Mesodermal cell (in vitro differentiated cells): Measurements from ENCODE around the gene ARID1B.

Experiments
- H3K27ac ChIP-seq: 2 replicates; pipeline ENCODE4 v1.7.0; 2013; ENCODE audit warnings: mild to moderate bottlenecking, low read depth, low read length, moderate library complexity; ENCODE audit not compliant: severe bottlenecking
- H3K36me3 ChIP-seq: 2 replicates; pipeline ENCODE4 v1.7.1; 2013; ENCODE audit warnings: mild to moderate bottlenecking, low read length, moderate library complexity; ENCODE audit not compliant: control insufficient read depth, insufficient read depth
- H3K4me1 ChIP-seq: one replicate; pipeline ENCODE4 v1.7.1; 2013; ENCODE audit warnings: mild to moderate bottlenecking, low read length; ENCODE audit not compliant: insufficient read depth, control insufficient read depth, poor library complexity, severe bottlenecking
- H3K4me3 ChIP-seq: 2 replicates; pipeline ENCODE4 v1.7.0; 2013; ENCODE audit warnings: low read length, control low read depth, mild to moderate bottlenecking; ENCODE audit not compliant: insufficient read depth, poor library complexity, severe bottlenecking; ENCODE audit errors: extremely low read depth
- H3K9me3 ChIP-seq: 2 replicates; pipeline ENCODE4 v1.7.1; 2013; ENCODE audit warnings: mild to moderate bottlenecking, low read length, moderate library complexity; ENCODE audit not compliant: control insufficient read depth
- WGBS, 2 experiments: methylation state at CpG; one replicate each; pipeline ENCODE4 v1.1.5; 2013; ENCODE audit warnings: missing lambda C conversion rate in 2 of 2; ENCODE audit not compliant: insufficient coverage in 2 of 2; 5-methylcytosine and 5-hydroxymethylcytosine counted together

The ARID1B gene

GRCh38 chr6:157110607-157111006 lies 333.4 kb downstream of the ARID1B start:
- peaks cover 31% of the 10 kb centered on the region for H3K36me3 ChIP-seq
- WGBS, 2 experiments = 90 to 92% methylated on average over 2 of the region's 5 CpGs
- no peak overlapping the region for H3K27ac ChIP-seq
- H3K9me3 ChIP-seq = no peaks in the 10 kb centered on the region
- H3K4me3 ChIP-seq = no peak overlapping the region
- H3K4me1 ChIP-seq = peaks cover 20% of the 10 kb centered on the region

GRCh38 chr6:157113389-157113788 lies 336.2 kb downstream of the ARID1B start:
- Histone ChIP-seq H3K36me3 (peaks cover 35% of the 10 kb centered on the region), H3K4me3 (no peak overlapping the region), H3K4me1 (peaks cover 5% of the 10 kb centered on the region), H3K9me3 (no peaks in the 10 kb centered on the region), H3K27ac (no peak overlapping the region)
- WGBS, 2 experiments = 96 to 100% methylated on average over 1 to 3 of the region's 4 CpGs

GRCh38 chr6:157116426-157116825 lies 339.2 kb downstream of the ARID1B start:
- Histone ChIP-seq H3K36me3 (peaks cover 42% of the 10 kb centered on the region), H3K4me3 (no peak overlapping the region), H3K9me3 (no peaks in the 10 kb centered on the region), H3K27ac (no peak overlapping the region), H3K4me1 (no peaks in the 10 kb centered on the region)
- WGBS, 2 experiments = 83 to 89% methylated on average over 3 of the region's 3 CpGs

GRCh38 chr6:157117431-157118095 lies 340.4 kb downstream of the ARID1B start:
- H3K36me3 ChIP-seq = peaks cover 33% of the 10 kb centered on the region
- no peaks in the 10 kb centered on the region for H3K4me1 ChIP-seq
- 85 to 87% methylated on average over 3 to 5 of the region's 6 CpGs for WGBS, 2 experiments
- H3K9me3 ChIP-seq = no peaks in the 10 kb centered on the region
- H3K27ac ChIP-seq = no peak overlapping the region
- no peak overlapping the region for H3K4me3 ChIP-seq

GRCh38 chr6:157119502-157120027 lies 342.4 kb downstream of the ARID1B start:
- no peak overlapping the region for H3K27ac ChIP-seq
- WGBS, 2 experiments = 83 to 100% methylated on average over 2 to 3 of the region's 3 CpGs
- no peaks in the 10 kb centered on the region for H3K9me3 ChIP-seq

GRCh38 chr6:157120534-157121232 lies 343.5 kb downstream of the ARID1B start:
- peaks cover 28% of the 10 kb centered on the region for H3K36me3 ChIP-seq
- H3K4me3 ChIP-seq = no peak overlapping the region
- H3K4me1 ChIP-seq = no peaks in the 10 kb centered on the region
- whole genome bisulfite sequencing, 2 experiments = 91 to 96% methylated on average over 5 to 9 of the region's 10 CpGs
- no peaks in the 10 kb centered on the region for H3K9me3 ChIP-seq
- H3K27ac ChIP-seq = no peak overlapping the region

More at GRCh38 chr6:157119502-157120027, 342.4 kb downstream of the ARID1B start:
- Histone ChIP-seq H3K36me3 (peaks cover 25% of the 10 kb centered on the region), H3K4me1 (no peaks in the 10 kb centered on the region), H3K4me3 (no peak overlapping the region)

GRCh38 chr6:157121897-157122296 lies 344.7 kb downstream of the ARID1B start:
- Histone ChIP-seq H3K27ac (no peak overlapping the region), H3K4me3 (no peak overlapping the region), H3K4me1 (no peaks in the 10 kb centered on the region), H3K9me3 (no peaks in the 10 kb centered on the region), H3K36me3 (peaks cover 28% of the 10 kb centered on the region)
- WGBS, 2 experiments = 92 to 100% methylated on average over 2 to 3 of the region's 6 CpGs

GRCh38 chr6:157123234-157123633 lies 346.1 kb downstream of the ARID1B start:
- H3K4me1 ChIP-seq = no peaks in the 10 kb centered on the region
- H3K36me3 ChIP-seq = peaks cover 25% of the 10 kb centered on the region
- H3K4me3 ChIP-seq = no peak overlapping the region
- no peaks in the 10 kb centered on the region for H3K9me3 ChIP-seq
- WGBS, 2 experiments = 92 to 96% methylated on average over 2 to 4 of the region's 6 CpGs
- no peak overlapping the region for H3K27ac ChIP-seq

GRCh38 chr6:157124485-157125254 lies 347.5 kb downstream of the ARID1B start:
- H3K9me3 ChIP-seq = no peaks in the 10 kb centered on the region
- H3K27ac ChIP-seq = no peak overlapping the region
- H3K4me3 ChIP-seq = no peak overlapping the region
- H3K36me3 ChIP-seq = peaks cover 18% of the 10 kb centered on the region
- peaks cover 6% of the 10 kb centered on the region for H3K4me1 ChIP-seq
- 92 to 100% methylated on average over 5 of the region's 5 CpGs for WGBS, 2 experiments

GRCh38 chr6:157125531-157125930 lies 348.4 kb downstream of the ARID1B start:
- no peak overlapping the region for H3K27ac ChIP-seq
- H3K9me3 ChIP-seq = no peaks in the 10 kb centered on the region
- WGBS, 2 experiments = 97 to 98% methylated on average over 4 of the region's 7 CpGs
- no peak overlapping the region for H3K4me3 ChIP-seq
- peaks cover 6% of the 10 kb centered on the region for H3K4me1 ChIP-seq
- H3K36me3 ChIP-seq = peaks cover 11% of the 10 kb centered on the region
